Measurements from ENCODE around the gene DNAL1. TPM values are rescaled to one million over a fixed set of nuclear protein-coding genes. Genes with fewer than 3 reads are reported as not detected.

The DNAL1 gene
- polyA plus RNA-seq, 1 donor (not counting 4 experiments of a cell fraction or from before 2014, with no cell fraction given), result 8.4 TPM

GRCh38 chr14:73710737-73711136 lies 66.0 kb downstream of the DNAL1 start:
- Histone ChIP-seq H3K36me3 (ENCODE audit: control insufficient read depth in 2 of 2, extremely low read depth in 1 of 2, insufficient read depth in 2 of 2, low read length in 2 of 2) (peaks cover under 1 to 1% of the 10 kb centered on the region in 2 experiments), H3K9me1 (ENCODE audit: control insufficient read depth, extremely low read depth, insufficient read depth, low read length) (no peaks in the 10 kb centered on the region), H3K27ac (ENCODE audit: control insufficient read depth, insufficient read depth, low read length) (no peak overlapping the region), H3K9me3 (ENCODE audit: control insufficient read depth, low read depth, low read length) (no peaks in the 10 kb centered on the region), H4K20me1 (ENCODE audit: control insufficient read depth, extremely low read depth, insufficient read depth, low read length) (peaks cover 3% of the 10 kb centered on the region), H3K9ac (ENCODE audit: control insufficient read depth, extremely low read depth, insufficient read depth, low read length) (no peak overlapping the region), H3K79me2 (ENCODE audit: control insufficient read depth, insufficient read depth, low read length) (peaks cover 15% of the 10 kb centered on the region), H3K4me3 (ENCODE audit: control insufficient read depth in 2 of 3, extremely low read depth in 1 of 3, insufficient read depth in 2 of 3, low read depth in 1 of 3, low read length in 3 of 3) (no peak overlapping the region), H3K27me3 (ENCODE audit: control insufficient read depth, extremely low read depth, insufficient read depth, low read length) (no peaks in the 10 kb centered on the region), H3K4me2 (ENCODE audit: control insufficient read depth, extremely low read depth, insufficient read depth, low read depth, low read length) (no peak overlapping the region), H2AFZ (ENCODE audit: control insufficient read depth, low read length) (no peak overlapping the region), H3K4me1 (ENCODE audit: control insufficient read depth, extremely low read depth, insufficient read depth, low read length) (peaks cover 18% of the 10 kb centered on the region)
- FAIRE-seq (no peak), DNase-seq (ENCODE audit: low read depth, low spot score) (no peak)
- TF ChIP-seq EZH2 (IDR thresholded peaks at IDR 0.05; ENCODE audit: low read length) (no peak), CTCF (optimal IDR thresholded peaks at IDR 0.05 in 1 of 3, IDR thresholded peaks at IDR 0.05 in 1 of 3, conservative IDR thresholded peaks at IDR 0.05 in 1 of 3; ENCODE audit: extremely low read depth in 1 of 3, insufficient read depth in 2 of 3, low read length in 3 of 3) (no peak)
- dilution Hi-C loops (cut with MboI; ENCODE audit: extremely low pct_ligation_motif_present, low sequenced_read_pairs), result no loop called here

- no peak for DNase-seq (ENCODE audit: low read depth, low spot score)
- peaks cover 15% of the 10 kb centered on the region for H3K79me2 ChIP-seq (ENCODE audit: control insufficient read depth, insufficient read depth, low read length)
- H3K27me3 ChIP-seq (ENCODE audit: control insufficient read depth, extremely low read depth, insufficient read depth, low read length), result no peaks in the 10 kb centered on the region
- peaks cover 4 to 9% of the 10 kb centered on the region in 2 experiments for H3K36me3 ChIP-seq (ENCODE audit: control insufficient read depth in 2 of 2, extremely low read depth in 1 of 2, insufficient read depth in 2 of 2, low read length in 2 of 2)
- dilution Hi-C loops (cut with MboI; ENCODE audit: extremely low pct_ligation_motif_present, low sequenced_read_pairs), result no loop called here
- no peak for TF ChIP-seq CTCF (optimal IDR thresholded peaks at IDR 0.05 in 1 of 3, IDR thresholded peaks at IDR 0.05 in 1 of 3, conservative IDR thresholded peaks at IDR 0.05 in 1 of 3; ENCODE audit: extremely low read depth in 1 of 3, insufficient read depth in 2 of 3, low read length in 3 of 3)
- no peak for TF ChIP-seq EZH2 (IDR thresholded peaks at IDR 0.05; ENCODE audit: low read length)
- H4K20me1 ChIP-seq (ENCODE audit: control insufficient read depth, extremely low read depth, insufficient read depth, low read length), result peaks cover 3% of the 10 kb centered on the region
- peak overlapping the region in 2 of 3 experiments; percentile 52 to 82 for H3K4me3 ChIP-seq (ENCODE audit: control insufficient read depth in 2 of 3, extremely low read depth in 1 of 3, insufficient read depth in 2 of 3, low read depth in 1 of 3, low read length in 3 of 3)
- H3K9me3 ChIP-seq (ENCODE audit: control insufficient read depth, low read depth, low read length), result no peaks in the 10 kb centered on the region
- peak overlapping the region; percentile 93 for H3K4me2 ChIP-seq (ENCODE audit: control insufficient read depth, extremely low read depth, insufficient read depth, low read depth, low read length)
- H3K27ac ChIP-seq (ENCODE audit: control insufficient read depth, insufficient read depth, low read length), result no peak overlapping the region
- H3K9ac ChIP-seq (ENCODE audit: control insufficient read depth, extremely low read depth, insufficient read depth, low read length), result no peak overlapping the region
- no peak overlapping the region for H2AFZ ChIP-seq (ENCODE audit: control insufficient read depth, low read length)
- no peaks in the 10 kb centered on the region for H3K9me1 ChIP-seq (ENCODE audit: control insufficient read depth, extremely low read depth, insufficient read depth, low read length)
- H3K4me1 ChIP-seq (ENCODE audit: control insufficient read depth, extremely low read depth, insufficient read depth, low read length), result peaks cover 18% of the 10 kb centered on the region
- no peak for FAIRE-seq
Observed at GRCh38 chr14:73712071-73712506, 67.3 kb downstream of the DNAL1 start.

Measured in keratinocyte (primary cell).